ENCODE results near the gene NDUFAF8.
A peak's percentile ranks its signal among the peaks of the same experiment; 100 is the strongest.

The NDUFAF8 gene

GRCh38 chr17:81208651-81209050 lies 30.5 kb upstream of the NDUFAF8 start:
- no peak overlapping the region for H3K4me3 Mint-ChIP-seq
- H3K27me3 Mint-ChIP-seq: no peaks in the 10 kb centered on the region
- H3K9me3 Mint-ChIP-seq: no peaks in the 10 kb centered on the region
- H3K27ac Mint-ChIP-seq: no peak overlapping the region
- peaks cover 51% of the 10 kb centered on the region for H3K36me3 Mint-ChIP-seq (ENCODE audit: low read depth)
- peaks cover 17% of the 10 kb centered on the region for H3K4me1 Mint-ChIP-seq (ENCODE audit: low read depth)
- intact Hi-C loops (cut with micrococcal nuclease): no loop called here

- H3K4me1 Mint-ChIP-seq (ENCODE audit: low read depth): peaks cover 17% of the 10 kb centered on the region
- H3K27ac Mint-ChIP-seq: no peak overlapping the region
- intact Hi-C loops (cut with micrococcal nuclease): no loop called here
- H3K27me3 Mint-ChIP-seq: no peaks in the 10 kb centered on the region
- no peak overlapping the region for H3K4me3 Mint-ChIP-seq
- no peaks in the 10 kb centered on the region for H3K9me3 Mint-ChIP-seq
- peaks cover 46% of the 10 kb centered on the region for H3K36me3 Mint-ChIP-seq (ENCODE audit: low read depth)
Measured at GRCh38 chr17:81209141-81209540, 30.0 kb upstream of the NDUFAF8 start.

GRCh38 chr17:81210466-81210865 lies 28.7 kb upstream of the NDUFAF8 start:
- H3K9me3 Mint-ChIP-seq: no peaks in the 10 kb centered on the region
- peak overlapping the region; percentile 12 for H3K27ac Mint-ChIP-seq
- H3K36me3 Mint-ChIP-seq (ENCODE audit: low read depth): peaks cover 33% of the 10 kb centered on the region
- H3K27me3 Mint-ChIP-seq: no peaks in the 10 kb centered on the region
- peaks cover 17% of the 10 kb centered on the region for H3K4me1 Mint-ChIP-seq (ENCODE audit: low read depth)
- H3K4me3 Mint-ChIP-seq: no peak overlapping the region
- intact Hi-C loops (cut with micrococcal nuclease): no loop called here

GRCh38 chr17:81210868-81211267 lies 28.2 kb upstream of the NDUFAF8 start:
- Mint-ChIP-seq H3K9me3 (no peaks in the 10 kb centered on the region), H3K4me1 (ENCODE audit: low read depth) (peaks cover 17% of the 10 kb centered on the region), H3K4me3 (no peak overlapping the region), H3K27me3 (no peaks in the 10 kb centered on the region), H3K27ac (peak overlapping the region; percentile 12), H3K36me3 (ENCODE audit: low read depth) (peaks cover 29% of the 10 kb centered on the region)
- intact Hi-C loops (cut with micrococcal nuclease): no loop called here

- Mint-ChIP-seq H3K27ac (no peak overlapping the region), H3K36me3 (ENCODE audit: low read depth) (peaks cover 29% of the 10 kb centered on the region), H3K4me1 (ENCODE audit: low read depth) (peaks cover 17% of the 10 kb centered on the region), H3K27me3 (no peaks in the 10 kb centered on the region), H3K4me3 (no peak overlapping the region), H3K9me3 (no peaks in the 10 kb centered on the region)
- intact Hi-C loops (cut with micrococcal nuclease): no loop called here
Measured at GRCh38 chr17:81212365-81212764, 26.8 kb upstream of the NDUFAF8 start.

GRCh38 chr17:81213978-81214377 lies 25.1 kb upstream of the NDUFAF8 start:
- intact Hi-C loops (cut with micrococcal nuclease): no loop called here
- Mint-ChIP-seq H3K27me3 (no peaks in the 10 kb centered on the region), H3K9me3 (no peaks in the 10 kb centered on the region), H3K4me1 (ENCODE audit: low read depth) (peaks cover 13% of the 10 kb centered on the region), H3K4me3 (no peak overlapping the region), H3K27ac (no peak overlapping the region), H3K36me3 (ENCODE audit: low read depth) (peaks cover 30% of the 10 kb centered on the region)

GRCh38 chr17:81217491-81217890 lies 21.6 kb upstream of the NDUFAF8 start:
- Mint-ChIP-seq H3K4me1 (ENCODE audit: low read depth) (peaks cover 18% of the 10 kb centered on the region), H3K27ac (no peak overlapping the region), H3K9me3 (no peaks in the 10 kb centered on the region), H3K36me3 (ENCODE audit: low read depth) (peaks cover 44% of the 10 kb centered on the region), H3K4me3 (no peak overlapping the region), H3K27me3 (peaks cover 1% of the 10 kb centered on the region)
- intact Hi-C loops (cut with micrococcal nuclease): no loop called here

GRCh38 chr17:81218459-81218858 lies 20.7 kb upstream of the NDUFAF8 start:
- peaks cover 44% of the 10 kb centered on the region for H3K36me3 Mint-ChIP-seq (ENCODE audit: low read depth)
- H3K9me3 Mint-ChIP-seq: no peaks in the 10 kb centered on the region
- H3K27ac Mint-ChIP-seq: no peak overlapping the region
- H3K4me1 Mint-ChIP-seq (ENCODE audit: low read depth): peaks cover 21% of the 10 kb centered on the region
- H3K4me3 Mint-ChIP-seq: no peak overlapping the region
- H3K27me3 Mint-ChIP-seq: peaks cover 1% of the 10 kb centered on the region
- intact Hi-C loops (cut with micrococcal nuclease): no loop called here

- Mint-ChIP-seq H3K9me3 (no peaks in the 10 kb centered on the region), H3K36me3 (ENCODE audit: low read depth) (peaks cover 44% of the 10 kb centered on the region), H3K4me1 (ENCODE audit: low read depth) (peaks cover 27% of the 10 kb centered on the region), H3K4me3 (no peak overlapping the region), H3K27me3 (peaks cover 1% of the 10 kb centered on the region), H3K27ac (no peak overlapping the region)
- intact Hi-C loops (cut with micrococcal nuclease): no loop called here
Measured at GRCh38 chr17:81218991-81219390, 20.1 kb upstream of the NDUFAF8 start.

GRCh38 chr17:81219476-81220180 lies 19.5 kb upstream of the NDUFAF8 start:
- Mint-ChIP-seq H3K4me1 (ENCODE audit: low read depth) (peaks cover 27% of the 10 kb centered on the region), H3K4me3 (no peak overlapping the region), H3K27ac (no peak overlapping the region), H3K27me3 (peaks cover 1% of the 10 kb centered on the region), H3K36me3 (ENCODE audit: low read depth) (peaks cover 44% of the 10 kb centered on the region), H3K9me3 (no peaks in the 10 kb centered on the region)
- intact Hi-C loops (cut with micrococcal nuclease): no loop called here

- Mint-ChIP-seq H3K9me3 (no peaks in the 10 kb centered on the region), H3K4me1 (ENCODE audit: low read depth) (peaks cover 27% of the 10 kb centered on the region), H3K27ac (peak overlapping the region; percentile 16), H3K36me3 (ENCODE audit: low read depth) (peaks cover 39% of the 10 kb centered on the region), H3K4me3 (peak overlapping the region; percentile 78), H3K27me3 (peaks cover 1% of the 10 kb centered on the region)
- intact Hi-C loops (cut with micrococcal nuclease): no loop called here
Measured at GRCh38 chr17:81221371-81221841, 17.7 kb upstream of the NDUFAF8 start.

- Mint-ChIP-seq H3K27ac (peak overlapping the region; percentile 81), H3K9me3 (no peaks in the 10 kb centered on the region), H3K4me1 (ENCODE audit: low read depth) (peaks cover 27% of the 10 kb centered on the region), H3K36me3 (ENCODE audit: low read depth) (peaks cover 33% of the 10 kb centered on the region), H3K4me3 (peak overlapping the region; percentile 78), H3K27me3 (peaks cover 1% of the 10 kb centered on the region)
- intact Hi-C loops (cut with micrococcal nuclease): loop anchor here (2.0 kb wide), 1 partner anchor 17 kb away; the partner anchor contains the start of genes NDUFAF8 and TEPSIN
Measured at GRCh38 chr17:81221842-81222619, 17.1 kb upstream of the NDUFAF8 start.

- peak overlapping the region; percentile 81 for H3K27ac Mint-ChIP-seq
- peak overlapping the region; percentile 78 for H3K4me3 Mint-ChIP-seq
- H3K9me3 Mint-ChIP-seq: no peaks in the 10 kb centered on the region
- peaks cover 32% of the 10 kb centered on the region for H3K4me1 Mint-ChIP-seq (ENCODE audit: low read depth)
- intact Hi-C loops (cut with micrococcal nuclease): loop anchor here (2.0 kb wide), 1 partner anchor 16 kb away; the partner anchor contains the start of genes NDUFAF8 and TEPSIN
- peaks cover 1% of the 10 kb centered on the region for H3K27me3 Mint-ChIP-seq
- H3K36me3 Mint-ChIP-seq (ENCODE audit: low read depth): peaks cover 27% of the 10 kb centered on the region
Measured at GRCh38 chr17:81222620-81222905, 16.6 kb upstream of the NDUFAF8 start.

All from dendritic cell treated with granulocyte-macrophage colony-stimulating factor and Interleukin-4, amounts not matched to agents 40 ng/mL and 50 ng/mL, for 4 days (primary cell).